Measurements from ENCODE around the gene NUB1. TPM values are rescaled to one million over a fixed set of nuclear protein-coding genes. Genes with fewer than 3 reads are reported as not detected.

NUB1 gene
- total RNA-seq, 2 donors from 2014 or later: 42.3 to 55.2 TPM

- TF ChIP-seq CTCF (IDR thresholded peaks at IDR 0.05): no peak
- intact Hi-C loops (cut with DNase I): loop anchor here (2.0 to 5.0 kb wide), 2 partner anchors 38 to 133 kb away; no protein-coding TSS in a partner anchor
These were observed 27.2 kb upstream of the NUB1 start for GRCh38 chr7:151314401-151314800.

GRCh38 chr7:151315038-151315655 lies 26.5 kb upstream of the NUB1 start:
- intact Hi-C loops (cut with DNase I): loop anchor here (2.0 kb wide), 1 partner anchor 38 kb away; no protein-coding TSS in a partner anchor
- H3K9ac ChIP-seq (ENCODE audit: low read depth in 2 of 2, low read length in 2 of 2): no peak overlapping the region
- no peak overlapping the region for H3K4me3 ChIP-seq

More at GRCh38 chr7:151314401-151314800, 27.2 kb upstream of the NUB1 start:
- Histone ChIP-seq H3K36me3 (no peaks in the 10 kb centered on the region), H3K27ac (no peak overlapping the region), H3K9ac (ENCODE audit: low read depth in 2 of 2, low read length in 2 of 2) (no peak overlapping the region), H3K4me3 (no peak overlapping the region), H3K4me1 (no peaks in the 10 kb centered on the region), H3K27me3 (no peaks in the 10 kb centered on the region), H3K9me3 (no peaks in the 10 kb centered on the region)
- DNase-seq: no peak

GRCh38 chr7:151316896-151317295 lies 24.7 kb upstream of the NUB1 start:
- H3K9me3 ChIP-seq: no peaks in the 10 kb centered on the region
- no peak for TF ChIP-seq CTCF (IDR thresholded peaks at IDR 0.05)
- no peaks in the 10 kb centered on the region for H3K4me1 ChIP-seq
- H3K27ac ChIP-seq: no peak overlapping the region
- H3K9ac ChIP-seq (ENCODE audit: low read depth in 2 of 2, low read length in 2 of 2): no peak overlapping the region
- H3K36me3 ChIP-seq: no peaks in the 10 kb centered on the region
- H3K4me3 ChIP-seq: no peak overlapping the region
- H3K27me3 ChIP-seq: no peaks in the 10 kb centered on the region
- intact Hi-C loops (cut with DNase I): no loop called here
- no peak for DNase-seq

More at GRCh38 chr7:151315038-151315655, 26.5 kb upstream of the NUB1 start:
- H3K36me3 ChIP-seq: no peaks in the 10 kb centered on the region
- H3K4me1 ChIP-seq: no peaks in the 10 kb centered on the region
- peak; percentile 84 for DNase-seq
- TF ChIP-seq CTCF (IDR thresholded peaks at IDR 0.05): peak; percentile 80
- H3K9me3 ChIP-seq: no peaks in the 10 kb centered on the region
- no peak overlapping the region for H3K27ac ChIP-seq
- no peaks in the 10 kb centered on the region for H3K27me3 ChIP-seq

GRCh38 chr7:151317936-151318335 lies 23.7 kb upstream of the NUB1 start:
- intact Hi-C loops (cut with DNase I): no loop called here
- Histone ChIP-seq H3K4me3 (no peak overlapping the region), H3K27ac (no peak overlapping the region), H3K36me3 (no peaks in the 10 kb centered on the region), H3K4me1 (no peaks in the 10 kb centered on the region), H3K9me3 (no peaks in the 10 kb centered on the region), H3K9ac (ENCODE audit: low read depth in 2 of 2, low read length in 2 of 2) (no peak overlapping the region), H3K27me3 (no peaks in the 10 kb centered on the region)
- DNase-seq: no peak
- TF ChIP-seq CTCF (IDR thresholded peaks at IDR 0.05): no peak

- Histone ChIP-seq H3K27ac (no peak overlapping the region), H3K36me3 (no peaks in the 10 kb centered on the region), H3K4me1 (no peaks in the 10 kb centered on the region), H3K4me3 (no peak overlapping the region), H3K27me3 (no peaks in the 10 kb centered on the region), H3K9me3 (no peaks in the 10 kb centered on the region), H3K9ac (ENCODE audit: low read depth in 2 of 2, low read length in 2 of 2) (no peak overlapping the region)
- no peak for DNase-seq
- intact Hi-C loops (cut with DNase I): no loop called here
- no peak for TF ChIP-seq CTCF (IDR thresholded peaks at IDR 0.05)
These were observed 22.4 kb upstream of the NUB1 start for GRCh38 chr7:151319189-151319588.
